GM18511 (cell line): ENCODE data around the gene WNT9A.

Experiments used
- ATAC-seq: cut with Tn5 transposase; IDR thresholded peaks from one replicate; pipeline ENCODE4 v1.9.1; 2021; ENCODE audit warnings: mild to moderate bottlenecking, moderate library complexity; ENCODE audit not compliant: unreplicated experiment

The WNT9A gene

DNA sequence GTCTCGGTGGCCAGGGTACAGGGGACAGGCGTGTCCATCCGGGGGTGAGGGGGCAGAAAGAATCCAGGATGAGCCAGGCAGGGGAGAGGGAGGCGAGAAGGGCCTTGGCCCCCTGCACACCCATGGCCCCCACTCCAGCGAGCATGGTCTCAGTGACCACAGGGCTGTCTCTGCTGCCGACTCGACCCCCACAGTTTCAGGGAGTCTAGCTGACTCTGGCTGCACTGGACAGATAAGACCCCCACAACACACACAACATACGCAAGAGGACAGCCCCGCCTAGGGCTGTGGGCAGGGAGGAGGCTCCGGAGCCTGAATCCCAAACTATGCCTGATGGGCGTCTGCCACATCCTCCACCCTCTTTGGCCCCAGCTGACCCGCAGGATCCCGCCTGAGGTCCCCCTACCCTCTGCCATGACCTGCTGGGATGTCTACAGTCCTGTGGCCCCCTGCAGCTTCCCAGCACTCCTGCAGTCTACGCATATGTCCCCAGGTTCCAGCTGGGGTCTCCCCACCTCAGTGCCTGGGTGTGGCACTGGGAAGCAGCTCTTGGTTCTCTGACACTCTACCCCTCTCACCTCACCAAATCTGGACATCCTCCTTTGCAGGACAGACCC lies 22.0 kb downstream of the WNT9A start:
- no peak for ATAC-seq

DNA sequence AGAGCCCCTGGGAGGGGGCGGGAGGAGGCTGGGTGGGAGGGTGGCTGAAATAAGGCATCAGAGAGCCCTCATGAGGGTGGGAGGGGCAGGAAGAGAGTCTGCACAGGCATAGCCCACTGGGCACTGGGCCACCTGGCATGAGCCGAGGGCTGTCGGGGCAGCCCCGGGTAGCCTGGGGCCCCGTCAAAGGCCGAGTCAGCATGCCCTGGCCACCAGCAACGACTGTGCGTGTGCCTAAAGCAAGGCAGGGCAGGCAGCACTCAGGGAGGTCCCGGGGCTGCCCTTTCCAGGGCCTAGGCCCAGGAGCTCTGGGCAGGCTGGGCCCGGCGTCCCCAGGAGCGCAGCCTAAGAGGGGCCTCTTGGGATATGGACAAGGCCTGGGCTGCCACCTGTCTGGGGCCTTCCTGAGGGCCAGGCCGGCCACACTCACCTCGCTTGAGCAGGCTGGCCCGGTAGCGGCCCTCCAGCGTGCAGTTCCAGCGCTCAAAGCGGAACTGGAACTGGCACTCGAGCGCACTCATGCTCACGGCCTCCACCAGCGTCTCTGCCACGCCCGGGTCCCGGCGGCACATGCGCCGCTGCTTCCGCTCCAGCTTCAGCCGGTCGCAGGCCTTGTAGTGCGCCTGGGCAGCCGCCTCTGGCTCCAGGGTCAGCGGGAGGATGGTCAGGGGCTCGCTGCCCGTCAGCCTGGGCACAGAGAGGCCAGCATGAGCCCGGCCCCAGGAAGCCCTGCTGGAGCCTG lies 22.7 kb downstream of the WNT9A start:
- no peak for ATAC-seq

DNA sequence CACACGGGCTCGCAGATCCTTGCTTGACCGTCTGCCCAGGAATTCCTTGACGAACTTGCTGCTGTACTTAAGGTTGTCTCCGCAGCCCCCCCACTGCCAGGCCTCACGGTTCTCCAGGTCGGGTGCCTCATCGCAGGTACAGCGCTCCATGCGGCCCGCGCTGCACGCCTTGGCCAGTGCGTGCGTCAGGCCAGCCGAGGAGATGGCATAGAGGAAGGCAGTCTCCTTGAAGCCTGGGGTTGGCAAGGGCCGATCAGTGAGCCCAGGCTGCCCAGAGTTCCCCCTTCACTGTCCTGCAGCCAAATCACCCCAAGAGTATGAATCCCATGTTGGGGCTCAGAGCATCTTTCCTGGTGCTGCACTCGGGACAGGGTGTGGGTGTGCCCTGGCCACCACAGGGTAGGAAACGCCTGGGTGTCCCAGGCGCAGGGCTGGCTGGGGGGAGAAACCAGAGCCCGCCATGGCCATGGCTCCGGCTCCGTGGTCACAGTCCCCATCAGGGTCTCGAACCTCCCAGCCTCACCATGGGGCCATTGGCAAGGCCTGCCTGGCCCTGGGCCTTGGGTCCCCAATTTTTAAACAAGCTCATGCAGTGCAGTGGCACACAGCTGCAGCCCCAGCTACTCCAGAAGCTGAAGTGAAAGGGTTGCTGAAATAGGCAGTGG lies 23.4 kb downstream of the WNT9A start:
- no peak for ATAC-seq

DNA sequence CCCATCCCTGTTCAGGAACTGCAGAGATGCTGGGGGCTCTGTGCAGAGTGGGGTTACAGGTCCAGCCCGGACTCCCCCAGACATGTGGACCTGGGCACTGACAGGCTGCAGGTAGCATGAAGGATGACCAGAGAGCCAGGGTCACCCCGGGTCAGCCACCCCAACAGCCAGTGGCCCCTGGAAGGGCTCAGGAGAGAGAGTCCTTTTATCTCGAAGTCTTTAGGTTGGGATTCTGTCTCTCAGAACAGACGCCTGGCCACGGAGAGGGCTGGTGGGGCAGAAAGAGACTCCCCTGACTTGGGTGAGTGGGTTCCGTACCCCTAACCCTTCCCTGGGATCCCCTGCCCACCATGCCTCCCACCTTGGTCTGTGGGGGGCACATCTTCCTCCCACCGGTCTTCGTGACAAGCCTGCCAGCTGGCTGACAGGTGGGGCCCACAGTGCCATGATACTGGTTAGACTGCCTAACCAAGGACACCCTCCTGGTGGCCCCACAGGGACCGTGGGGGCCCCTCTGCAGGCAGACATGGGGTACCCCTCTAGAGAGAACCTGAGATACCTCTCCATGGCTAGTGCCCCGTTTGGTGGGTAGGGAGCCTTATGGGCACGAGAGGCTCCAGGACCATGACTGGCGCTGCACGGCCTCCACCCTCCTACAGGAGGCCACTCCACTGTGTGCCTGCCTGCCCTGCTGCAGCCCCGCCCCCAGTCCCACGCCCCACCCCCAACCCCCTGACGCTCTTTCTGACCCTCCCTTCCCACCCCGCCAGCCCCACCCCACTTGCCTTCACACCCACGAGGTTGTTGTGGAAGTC lies 24.2 kb downstream of the WNT9A start:
- no peak for ATAC-seq

DNA sequence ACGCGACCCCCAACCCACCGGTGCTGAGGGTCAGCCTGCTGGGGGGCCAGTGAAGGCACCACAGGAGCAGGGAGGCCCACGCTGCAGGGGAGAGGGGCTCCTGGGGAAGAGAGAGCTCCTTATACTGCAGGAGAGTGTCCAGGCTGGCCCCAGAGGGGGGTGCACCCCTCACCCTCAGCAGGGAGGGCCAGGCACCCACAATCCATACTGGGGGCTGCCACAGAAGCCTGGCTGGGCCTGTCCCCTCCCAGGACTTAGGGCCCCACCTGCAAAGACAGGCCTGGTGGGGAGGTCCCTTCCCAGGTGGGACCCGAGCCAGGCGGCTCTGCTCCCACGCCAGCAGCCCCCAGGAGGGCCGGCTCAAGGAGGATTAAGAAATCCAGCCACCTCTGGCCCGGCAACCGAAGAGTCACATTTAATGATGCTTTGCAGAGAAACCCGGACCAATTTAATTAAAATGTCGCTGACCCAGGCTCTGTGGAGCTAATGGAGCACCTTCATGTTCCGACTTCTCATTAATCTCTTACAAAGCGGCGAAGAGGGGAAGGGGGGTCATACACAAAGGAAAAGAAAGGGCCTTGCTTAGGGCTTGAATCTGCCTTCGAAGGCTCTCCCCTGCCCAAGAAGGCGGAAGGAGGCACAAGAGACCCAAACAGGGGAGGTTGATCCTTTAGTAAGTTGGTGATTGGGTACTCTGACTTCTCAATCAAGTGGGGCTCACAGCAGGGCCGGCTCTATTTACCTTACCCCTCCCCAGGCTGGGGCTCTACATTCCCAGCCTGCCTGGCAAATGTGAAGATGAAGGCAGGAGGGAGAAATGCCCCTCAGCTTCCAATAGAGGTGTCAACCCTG lies 25.0 kb downstream of the WNT9A start:
- no peak for ATAC-seq

DNA sequence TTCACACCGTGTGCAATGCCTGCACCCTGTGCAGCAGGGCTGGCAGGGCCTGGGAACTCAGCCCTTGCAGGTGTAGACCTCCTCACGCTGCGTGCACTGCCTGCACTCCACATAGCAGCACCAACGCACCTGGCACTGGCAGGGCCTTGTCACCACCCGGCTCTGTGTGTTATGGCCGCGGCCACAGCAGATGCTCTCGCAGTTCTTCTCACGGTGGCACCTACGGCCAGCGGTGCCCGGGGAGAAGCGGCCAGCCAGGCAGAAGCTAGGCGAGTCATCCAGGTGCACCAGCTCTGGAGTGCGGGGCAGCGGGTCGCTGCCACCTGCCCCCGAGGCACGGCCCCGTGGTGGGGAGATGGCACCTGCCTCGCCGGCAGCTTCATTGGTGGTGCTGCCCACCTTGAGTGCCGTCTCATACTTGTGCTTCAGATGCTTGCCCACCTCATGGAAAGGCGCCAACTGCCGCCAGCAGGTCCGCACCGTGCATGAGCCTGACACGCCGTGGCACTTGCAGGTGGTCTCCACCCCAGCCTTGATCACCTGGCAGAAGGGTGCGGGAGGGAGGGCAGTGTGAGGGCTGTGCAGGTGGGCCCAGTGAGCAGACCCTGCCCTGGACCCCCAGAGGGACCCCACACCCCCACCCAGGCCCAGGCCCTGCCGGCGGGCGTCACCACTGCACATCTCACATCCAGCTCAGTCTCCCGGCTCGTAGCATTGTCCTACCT lies 26.1 kb downstream of the WNT9A start:
- ATAC-seq, result no peak

DNA sequence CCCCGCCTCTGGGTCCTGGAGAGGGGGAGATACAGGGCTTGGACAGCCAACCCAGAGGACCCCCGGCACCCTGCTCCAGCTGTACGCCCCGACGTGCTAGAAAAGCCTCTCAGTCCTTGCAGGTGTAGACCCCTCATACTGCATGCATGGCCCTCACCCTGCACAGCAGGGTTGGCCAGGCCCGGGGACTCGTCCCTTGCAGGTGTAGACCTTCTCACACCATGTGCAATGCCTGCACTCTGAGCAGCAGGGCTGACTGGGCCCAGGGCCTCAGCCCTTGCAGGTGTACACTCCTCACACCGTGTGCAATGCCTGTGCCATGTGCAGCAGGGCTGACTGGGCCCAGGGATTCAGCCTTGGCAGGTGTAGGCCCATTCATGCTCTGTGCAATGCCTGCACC lies 26.8 kb downstream of the WNT9A start:
- ATAC-seq, result no peak

DNA sequence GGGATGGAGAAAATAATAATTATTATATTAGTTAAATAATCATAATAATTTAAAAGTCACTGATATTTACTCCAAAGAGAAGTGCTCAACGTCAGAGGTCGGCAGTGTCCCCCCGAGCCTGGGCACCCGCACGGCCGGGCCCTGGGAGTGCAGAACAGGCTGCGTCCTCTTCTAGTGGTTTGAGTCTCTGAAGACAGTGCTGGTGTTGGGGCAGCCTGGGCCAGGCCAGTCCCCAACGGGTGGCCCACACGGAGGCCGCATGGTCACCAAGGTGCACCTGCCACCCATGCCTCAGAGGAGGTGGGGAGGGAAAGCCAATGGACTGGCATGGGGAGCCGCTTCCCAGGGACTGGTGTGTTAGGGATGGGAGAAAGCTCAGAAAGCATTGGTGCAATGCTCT lies 27.3 kb downstream of the WNT9A start:
- ATAC-seq, result no peak

DNA sequence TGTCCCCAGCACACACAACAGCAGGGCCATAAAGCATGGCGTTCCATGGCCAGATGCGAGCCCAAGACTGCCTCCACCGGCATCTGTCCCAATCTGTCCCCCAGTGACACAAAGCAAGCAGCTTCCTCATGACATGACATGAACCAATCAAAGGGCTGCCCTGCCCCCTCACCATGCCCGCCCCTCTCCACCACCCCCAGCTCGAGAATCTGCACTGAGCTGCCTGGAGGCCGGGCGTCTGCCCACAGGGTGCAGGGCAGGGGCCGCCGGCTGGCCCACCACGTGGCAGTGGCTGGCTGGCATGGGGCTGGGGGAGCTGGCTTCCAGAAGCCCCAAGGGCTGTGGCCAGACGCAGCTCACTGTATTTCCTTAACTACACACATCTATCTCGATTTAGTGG lies 27.8 kb downstream of the WNT9A start:
- ATAC-seq, result no peak

DNA sequence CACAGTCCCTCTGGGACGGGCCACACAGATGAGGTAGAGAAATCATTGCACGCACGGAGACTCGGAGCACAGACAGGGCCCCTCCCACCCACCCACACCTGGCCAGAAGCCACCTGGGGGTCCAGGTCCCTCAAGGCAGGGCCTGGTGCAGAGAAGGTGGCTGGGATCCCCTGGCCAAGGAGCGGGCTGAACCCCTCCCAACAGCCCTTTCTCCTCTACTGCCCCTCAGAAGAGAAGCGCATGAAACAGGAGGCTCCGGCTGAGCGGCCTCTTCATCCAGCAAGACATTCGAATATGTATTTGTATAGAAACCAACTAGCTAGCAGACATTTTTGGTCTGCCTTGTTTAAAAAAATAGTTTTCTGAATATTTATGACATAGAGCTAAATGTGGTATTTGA lies 29.0 kb downstream of the WNT9A start:
- ATAC-seq, result no peak

DNA sequence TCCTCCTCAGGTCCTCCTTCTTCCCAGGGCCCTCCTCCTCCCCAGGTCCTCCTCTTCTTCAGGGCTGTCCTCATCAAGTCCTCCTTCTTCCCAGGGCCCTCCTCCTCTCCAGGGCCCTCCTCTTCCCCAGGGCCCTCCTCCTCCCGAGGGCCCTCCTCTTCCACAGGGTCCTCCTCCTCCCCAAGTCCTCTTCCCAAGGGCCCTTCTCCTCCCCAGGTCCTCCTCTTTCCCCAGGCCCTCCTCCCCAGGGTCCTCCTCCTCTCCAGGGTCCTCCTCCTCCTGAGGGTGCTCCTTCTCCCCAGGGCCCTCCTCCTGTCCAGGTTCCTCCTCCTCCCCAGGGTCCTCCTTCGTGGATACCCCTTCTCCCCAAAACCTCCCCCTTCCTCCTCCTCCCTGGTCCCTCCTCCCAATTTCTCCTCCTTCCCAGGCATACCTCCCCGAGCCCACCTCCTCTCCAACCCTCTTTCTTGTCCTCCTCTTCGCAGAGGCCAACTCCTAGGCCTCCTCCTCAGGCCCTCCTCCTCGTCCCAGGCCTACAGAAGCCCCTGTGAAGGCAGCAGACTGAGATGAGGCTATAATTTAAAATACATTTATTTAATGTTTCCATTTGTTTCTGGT lies 29.5 kb downstream of the WNT9A start:
- ATAC-seq, result no peak

DNA sequence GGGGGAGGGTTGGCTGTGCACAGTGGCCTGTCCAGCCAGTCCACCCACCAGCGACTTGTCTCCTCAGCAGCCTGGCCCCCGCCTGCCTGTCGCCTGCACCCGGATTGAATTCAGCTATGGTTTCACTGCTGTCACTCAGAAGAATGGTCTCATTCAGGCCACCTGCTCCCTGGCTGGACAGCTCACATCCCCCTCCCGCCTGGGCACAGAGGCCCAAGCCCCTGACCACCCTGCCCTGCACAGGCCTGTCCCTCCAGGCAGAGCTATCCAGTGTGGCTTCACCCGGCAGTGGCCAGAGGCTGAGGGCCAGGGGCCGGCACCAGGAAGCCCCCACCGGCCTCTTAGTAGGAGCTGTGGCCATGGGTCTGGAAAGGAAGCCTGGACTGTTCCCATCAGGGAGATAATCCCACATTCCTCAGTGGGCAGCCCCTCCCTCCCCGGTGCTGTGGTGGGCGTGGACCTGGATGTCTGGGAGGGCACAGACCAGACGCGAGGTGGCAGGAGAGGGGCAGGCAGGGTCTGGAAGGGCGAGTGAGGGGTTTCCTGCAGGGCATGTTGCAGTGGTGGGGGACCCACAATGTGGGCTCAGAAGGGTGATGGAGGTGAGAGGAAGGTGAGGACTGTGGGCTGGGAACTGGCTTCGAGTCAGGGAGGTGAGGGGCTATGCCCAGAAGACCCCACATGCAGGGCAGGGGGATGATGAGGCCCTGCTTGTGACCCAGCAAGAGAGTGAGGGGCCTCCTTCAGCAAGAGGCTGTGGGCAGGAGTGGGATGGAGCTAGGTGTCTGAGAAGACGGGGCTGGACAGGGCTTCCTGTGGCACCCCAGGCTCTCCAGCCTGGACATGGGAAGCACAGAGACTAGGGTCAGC lies 30.4 kb downstream of the WNT9A start:
- ATAC-seq, result no peak

DNA sequence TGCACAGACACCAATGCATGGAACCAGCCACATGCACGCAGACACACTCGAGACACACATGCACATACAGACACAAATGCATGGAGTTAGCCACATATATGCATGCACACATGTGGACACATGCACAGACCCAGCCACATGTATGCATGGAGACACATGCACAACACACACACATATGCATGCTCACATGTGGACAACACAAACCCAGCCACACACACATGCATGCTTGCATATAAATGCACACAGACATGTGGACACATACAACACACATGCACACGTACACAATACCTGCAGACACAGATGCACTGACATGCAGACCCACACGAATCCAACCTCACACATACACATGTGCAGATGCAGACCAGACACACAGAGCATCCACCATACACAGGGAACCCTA lies 31.1 kb downstream of the WNT9A start:
- ATAC-seq, result no peak

DNA sequence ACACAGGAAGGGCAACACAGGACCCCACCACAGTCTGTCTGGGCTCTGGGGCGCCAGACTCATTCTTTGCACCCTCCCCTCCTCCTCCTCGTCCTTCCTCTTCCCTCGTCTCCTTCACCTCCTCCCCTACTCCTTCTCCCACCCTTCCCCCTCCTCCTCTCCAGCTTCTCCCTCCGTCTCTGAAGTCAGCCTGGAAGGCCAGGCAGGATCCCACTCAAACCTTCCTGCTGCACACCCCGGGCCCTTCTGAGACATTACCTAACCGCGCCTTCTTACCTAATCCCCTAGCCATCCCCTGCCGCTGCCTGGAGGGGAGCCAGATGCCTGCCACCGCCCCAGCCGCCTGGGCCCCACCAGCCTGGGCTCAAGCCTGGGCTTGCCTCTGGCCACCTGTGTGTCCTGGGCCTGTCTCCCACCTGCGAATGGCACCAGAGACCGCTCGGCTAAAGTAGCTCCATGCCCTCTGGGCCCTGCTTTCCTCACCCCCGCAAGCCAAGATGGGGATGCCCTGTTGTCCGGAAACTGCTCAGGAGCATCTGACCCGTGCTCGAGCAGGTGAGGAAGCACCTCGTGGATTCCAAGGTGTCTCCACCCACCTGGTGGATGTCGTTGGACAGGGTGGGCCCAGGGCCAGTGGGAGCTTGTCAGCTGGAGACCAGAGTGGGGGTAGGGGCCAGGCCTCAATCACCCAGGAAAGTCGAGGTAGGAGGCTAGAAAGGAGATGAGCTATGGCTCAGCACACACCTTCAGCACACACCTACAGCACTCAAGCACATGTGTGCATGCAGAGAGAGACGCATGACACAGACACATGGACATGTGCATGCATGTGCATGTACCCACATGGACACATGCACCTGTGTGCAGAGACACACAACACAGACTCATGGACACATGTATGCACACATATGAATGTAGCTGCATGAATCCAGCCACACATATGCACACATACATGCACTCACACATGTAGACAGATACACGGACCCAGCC lies 31.9 kb downstream of the WNT9A start:
- ATAC-seq, result no peak

DNA sequence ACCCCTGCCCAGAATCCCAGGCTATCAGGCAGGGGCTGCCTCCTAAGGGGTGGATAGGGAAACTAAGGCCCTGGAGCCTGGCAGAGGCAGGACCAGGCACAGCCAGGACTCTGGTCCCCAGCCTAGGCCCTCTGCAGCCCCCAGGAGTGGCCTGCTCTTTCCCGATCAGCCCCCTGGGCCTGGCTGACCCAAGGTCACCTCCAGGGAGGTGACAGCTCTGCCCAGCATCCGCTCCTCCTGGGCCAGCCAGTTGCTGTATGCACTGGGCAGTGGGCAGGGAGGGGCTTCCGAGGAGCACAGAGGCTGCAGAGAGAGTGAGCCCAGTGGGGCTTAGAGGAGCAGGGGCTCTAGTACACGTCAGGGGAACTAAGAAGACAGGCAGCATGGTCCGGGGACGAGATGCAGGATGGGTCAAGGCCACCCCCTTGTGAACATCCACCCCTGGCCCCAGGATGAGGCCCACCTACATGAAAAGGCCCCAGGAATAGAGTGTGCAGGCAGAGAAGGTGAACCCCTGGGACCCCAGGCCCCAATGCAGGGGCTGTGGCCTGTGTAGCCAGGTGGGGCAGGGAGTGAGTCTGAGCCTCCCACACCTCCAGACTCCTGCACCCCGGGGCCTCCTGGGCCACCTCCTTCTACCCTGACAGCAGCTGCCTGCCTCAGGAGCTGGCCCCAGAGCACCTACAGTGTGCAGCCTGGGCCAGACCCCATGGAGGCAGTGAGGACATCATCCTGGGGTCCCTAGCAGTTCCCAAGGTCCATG lies 32.8 kb downstream of the WNT9A start:
- ATAC-seq, result no peak
